Measurements from ENCODE around the gene BRME1. TPM values are rescaled to one million over a fixed set of nuclear protein-coding genes. Genes with fewer than 3 reads are reported as not detected.

Gene BRME1
- total RNA-seq, 4 donors from 2014 or later, result 4.8 to 7.7 (median 5.8) TPM; not detected in 1

DNA sequence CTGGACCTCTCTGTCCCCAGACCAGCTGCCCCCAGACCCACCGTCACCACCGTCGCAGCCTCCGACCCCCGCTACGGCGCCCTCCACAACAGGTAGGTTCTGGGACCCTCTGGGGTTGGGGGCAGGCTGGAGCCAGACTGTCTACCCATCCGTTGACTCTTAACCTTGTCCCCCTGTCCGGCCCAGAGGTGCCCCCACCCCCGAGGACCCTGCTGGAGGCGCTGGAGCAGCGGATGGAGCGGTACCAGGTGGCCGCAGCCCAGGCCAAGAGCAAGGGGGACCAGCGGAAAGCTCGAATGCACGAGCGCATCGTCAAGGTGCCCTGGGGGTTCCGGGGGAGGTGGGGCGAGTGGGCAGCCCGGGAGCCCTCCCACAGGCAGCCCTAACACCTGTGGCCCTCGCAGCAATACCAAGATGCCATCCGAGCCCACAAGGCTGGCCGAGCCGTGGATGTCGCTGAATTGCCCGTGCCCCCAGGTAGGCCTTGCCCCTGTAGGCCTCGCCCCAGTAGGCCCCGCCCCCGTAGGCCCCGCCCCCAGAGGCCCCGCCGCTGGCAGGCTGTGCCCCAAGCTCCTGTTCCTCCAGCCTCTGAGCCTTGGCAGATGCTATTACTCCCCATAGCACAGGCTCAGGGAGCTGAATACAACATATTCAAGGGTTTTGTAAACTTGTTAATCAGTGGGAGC lies 13.0 kb upstream of the BRME1 start:
- Histone ChIP-seq H3K4me3 (no peak overlapping the region), H3K9me3 (no peaks in the 10 kb centered on the region), H3K4me1 (no peaks in the 10 kb centered on the region), H3K27ac (no peak overlapping the region), H3K36me3 (no peaks in the 10 kb centered on the region), H3K27me3 (no peaks in the 10 kb centered on the region)
- TF ChIP-seq CTCF (IDR thresholded peaks at IDR 0.05), result no peak
- no peak for TF ChIP-seq POLR2A (IDR thresholded peaks at IDR 0.05)
- DNase-seq, result no peak
- intact Hi-C loops (cut with DNase I; ENCODE audit: low total_unique reads), result no loop called here

DNA sequence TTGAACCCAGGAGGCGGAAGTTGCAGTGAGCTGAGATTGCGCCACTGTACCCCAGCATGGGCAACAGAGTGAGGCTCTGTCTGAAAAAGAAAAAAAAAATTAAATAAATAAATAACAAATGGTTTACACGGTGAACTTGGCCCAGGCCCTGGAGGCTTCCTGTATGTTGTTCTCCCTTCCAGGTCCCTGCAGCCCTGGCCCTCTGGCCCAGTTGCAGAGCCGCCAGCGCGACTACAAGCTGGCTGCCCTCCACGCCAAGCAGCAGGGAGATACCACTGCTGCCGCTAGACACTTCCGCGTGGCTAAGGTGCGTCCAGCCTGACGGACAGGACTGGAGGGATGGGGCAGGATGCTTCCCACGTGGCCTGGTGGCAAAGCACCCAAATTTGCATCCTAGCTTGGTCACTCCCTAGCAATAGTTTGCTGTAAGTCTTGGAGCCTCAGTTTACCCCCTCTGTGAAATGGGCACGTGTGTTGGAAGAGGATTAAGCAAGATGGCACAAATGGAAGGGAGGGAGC lies 12.0 kb upstream of the BRME1 start:
- DNase-seq, result no peak
- Histone ChIP-seq H3K9me3 (no peaks in the 10 kb centered on the region), H3K4me1 (no peaks in the 10 kb centered on the region), H3K27ac (no peak overlapping the region), H3K27me3 (no peaks in the 10 kb centered on the region), H3K4me3 (no peak overlapping the region), H3K36me3 (no peaks in the 10 kb centered on the region)
- no peak for TF ChIP-seq CTCF (IDR thresholded peaks at IDR 0.05)
- TF ChIP-seq POLR2A (IDR thresholded peaks at IDR 0.05), result no peak
- intact Hi-C loops (cut with DNase I; ENCODE audit: low total_unique reads), result no loop called here

GRCh38 chr19:13914777-13915176 lies 8.9 kb upstream of the BRME1 start:
- no peaks in the 10 kb centered on the region for H3K36me3 ChIP-seq
- TF ChIP-seq CTCF (IDR thresholded peaks at IDR 0.05), result no peak
- no peak for TF ChIP-seq POLR2A (IDR thresholded peaks at IDR 0.05)
- no peaks in the 10 kb centered on the region for H3K27me3 ChIP-seq
- H3K27ac ChIP-seq, result no peak overlapping the region
- no peaks in the 10 kb centered on the region for H3K9me3 ChIP-seq
- intact Hi-C loops (cut with DNase I; ENCODE audit: low total_unique reads), result no loop called here
- H3K4me3 ChIP-seq, result no peak overlapping the region
- no peak for DNase-seq
- no peaks in the 10 kb centered on the region for H3K4me1 ChIP-seq

DNA sequence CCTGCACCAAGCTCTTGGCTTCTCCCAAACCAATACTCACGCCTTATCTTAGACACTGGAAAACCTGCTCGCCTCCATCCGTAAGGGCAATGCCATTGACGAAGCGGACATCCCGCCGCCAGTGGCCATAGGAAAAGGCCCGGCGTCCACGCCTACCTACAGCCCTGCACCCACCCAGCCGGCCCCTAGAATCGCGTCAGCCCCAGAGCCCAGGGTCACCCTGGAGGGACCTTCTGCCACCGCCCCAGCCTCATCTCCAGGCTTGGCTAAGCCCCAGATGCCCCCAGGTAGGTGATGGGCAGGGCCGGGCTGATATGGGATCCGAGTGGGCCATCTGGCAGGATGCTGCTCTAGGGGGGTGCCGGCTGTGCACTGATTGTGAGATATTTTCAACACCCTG lies 7.4 kb upstream of the BRME1 start:
- H3K27me3 ChIP-seq, result no peaks in the 10 kb centered on the region
- H3K9me3 ChIP-seq, result no peaks in the 10 kb centered on the region
- DNase-seq, result no peak
- no peaks in the 10 kb centered on the region for H3K4me1 ChIP-seq
- no peaks in the 10 kb centered on the region for H3K36me3 ChIP-seq
- no peak overlapping the region for H3K27ac ChIP-seq
- no peak overlapping the region for H3K4me3 ChIP-seq
- intact Hi-C loops (cut with DNase I; ENCODE audit: low total_unique reads), result no loop called here
- TF ChIP-seq CTCF (IDR thresholded peaks at IDR 0.05) (no peak), POLR2A (IDR thresholded peaks at IDR 0.05) (no peak)

- H3K36me3 ChIP-seq, result no peaks in the 10 kb centered on the region
These were observed 3.5 kb upstream of the BRME1 start for GRCh38 chr19:13909430-13909829.

More at GRCh38 chr19:13909430-13909829, 3.5 kb upstream of the BRME1 start:
- no peak for DNase-seq
- Histone ChIP-seq H3K4me3 (no peak overlapping the region), H3K9me3 (no peaks in the 10 kb centered on the region), H3K27me3 (no peaks in the 10 kb centered on the region), H3K4me1 (peaks cover 4 to 7% of the 10 kb centered on the region in 2 donors), H3K27ac (no peak overlapping the region)
- intact Hi-C loops (cut with DNase I; ENCODE audit: low total_unique reads), result no loop called here
- TF ChIP-seq POLR2A (IDR thresholded peaks at IDR 0.05), result no peak
- no peak for TF ChIP-seq CTCF (IDR thresholded peaks at IDR 0.05)

All from uterus (tissue), 4 donors.